HG03039 (cell line): ENCODE results near the gene COPA.
"Not testable (repeated sequence)": the region's sequence is repeated elsewhere in the genome, so short reads cannot be mapped to it uniquely, and the experiment has no call there.

Experiments
- ATAC-seq: cut with Tn5 transposase; IDR thresholded peaks from one replicate; pipeline ENCODE4 v1.9.1; 2021; ENCODE audit warnings: mild to moderate bottlenecking, moderate library complexity; ENCODE audit not compliant: unreplicated experiment

The COPA gene

GRCh38 chr1:160328184-160328583 is 14.9 kb downstream of the COPA start:
- ATAC-seq: no peak

DNA sequence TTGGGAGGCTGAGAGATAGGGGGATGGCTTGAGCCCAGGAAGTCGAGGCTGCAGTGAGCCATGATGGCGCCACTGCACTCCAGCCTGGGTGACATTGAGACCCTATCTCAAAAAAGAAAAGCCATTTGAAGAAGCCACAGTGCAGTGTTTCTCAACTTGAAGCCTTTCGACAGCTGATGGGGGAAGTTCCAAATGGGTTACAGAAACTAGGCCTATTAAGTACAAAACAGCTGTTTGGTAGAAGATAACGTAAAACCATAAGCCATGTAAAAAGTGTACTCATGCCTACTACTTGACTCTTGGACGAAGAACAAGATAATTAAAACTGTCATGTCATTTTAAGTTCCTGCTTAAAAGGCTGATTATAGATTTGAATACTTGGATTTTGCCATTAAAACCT is 16.6 kb downstream of the COPA start:
- ATAC-seq: no peak

DNA sequence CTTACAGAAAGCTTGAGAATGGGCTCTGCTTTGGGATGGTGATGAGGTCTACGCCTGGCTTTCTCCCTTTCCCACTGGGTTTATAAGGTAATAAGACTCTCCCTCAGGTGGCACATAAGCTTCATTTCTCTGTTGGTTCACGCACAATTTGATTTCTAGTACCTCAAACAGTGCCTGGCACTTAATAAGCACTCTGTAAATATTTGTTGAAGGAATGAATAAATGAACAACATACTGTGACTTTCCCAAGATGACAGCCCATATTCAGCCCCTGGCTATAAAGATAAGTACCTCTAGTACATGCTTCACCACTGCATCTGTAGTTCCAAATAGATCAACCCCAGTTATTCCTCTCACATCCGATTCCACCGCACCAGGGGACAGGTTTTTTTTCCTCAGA is 17.8 kb downstream of the COPA start:
- no peak for ATAC-seq

GRCh38 chr1:160322831-160323230 is 20.2 kb downstream of the COPA start:
- ATAC-seq: no peak

DNA sequence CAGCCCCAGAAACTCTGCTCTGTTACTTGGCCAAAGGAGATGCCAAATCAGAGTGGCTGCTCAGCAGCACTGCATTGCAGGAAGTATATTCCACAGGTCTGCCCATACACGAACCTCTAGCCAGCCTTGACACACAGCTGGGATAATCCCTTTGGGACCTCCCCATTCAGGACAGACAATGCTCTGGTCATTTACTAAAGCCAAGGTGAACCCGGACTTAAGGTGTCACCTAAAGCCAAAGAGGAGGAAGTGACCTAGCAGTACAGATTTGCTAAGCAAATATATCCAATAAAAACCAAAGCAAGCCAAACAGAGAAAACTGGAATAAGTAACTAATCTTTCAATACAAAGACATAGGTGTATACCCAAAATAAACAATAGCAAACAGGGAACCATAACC is 27.7 kb downstream of the COPA start:
- no peak for ATAC-seq

DNA sequence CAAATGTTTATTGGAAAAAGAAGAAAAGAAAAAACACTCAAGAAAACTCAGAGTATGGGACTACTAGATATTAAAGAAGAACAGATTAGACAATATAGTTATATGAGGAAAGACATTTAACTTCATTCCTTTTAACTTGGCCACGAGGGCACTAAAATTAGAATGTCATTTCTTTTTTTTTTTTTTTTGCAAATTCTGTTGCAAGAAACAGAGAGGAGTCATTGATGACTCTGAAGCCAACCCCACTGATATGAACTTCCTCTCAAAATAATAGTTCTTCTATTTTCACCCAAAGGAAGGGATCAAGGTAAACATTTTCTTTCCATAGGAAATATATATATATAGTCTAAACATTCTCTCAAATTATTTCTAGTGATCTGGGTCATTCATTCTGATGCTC is 33.5 kb downstream of the COPA start:
- ATAC-seq: no peak

GRCh38 chr1:160309185-160309557 is 33.9 kb downstream of the COPA start:
- ATAC-seq: no peak

- no peak for ATAC-seq
Measured at GRCh38 chr1:160308451-160309184, 34.4 kb downstream of the COPA start.

DNA sequence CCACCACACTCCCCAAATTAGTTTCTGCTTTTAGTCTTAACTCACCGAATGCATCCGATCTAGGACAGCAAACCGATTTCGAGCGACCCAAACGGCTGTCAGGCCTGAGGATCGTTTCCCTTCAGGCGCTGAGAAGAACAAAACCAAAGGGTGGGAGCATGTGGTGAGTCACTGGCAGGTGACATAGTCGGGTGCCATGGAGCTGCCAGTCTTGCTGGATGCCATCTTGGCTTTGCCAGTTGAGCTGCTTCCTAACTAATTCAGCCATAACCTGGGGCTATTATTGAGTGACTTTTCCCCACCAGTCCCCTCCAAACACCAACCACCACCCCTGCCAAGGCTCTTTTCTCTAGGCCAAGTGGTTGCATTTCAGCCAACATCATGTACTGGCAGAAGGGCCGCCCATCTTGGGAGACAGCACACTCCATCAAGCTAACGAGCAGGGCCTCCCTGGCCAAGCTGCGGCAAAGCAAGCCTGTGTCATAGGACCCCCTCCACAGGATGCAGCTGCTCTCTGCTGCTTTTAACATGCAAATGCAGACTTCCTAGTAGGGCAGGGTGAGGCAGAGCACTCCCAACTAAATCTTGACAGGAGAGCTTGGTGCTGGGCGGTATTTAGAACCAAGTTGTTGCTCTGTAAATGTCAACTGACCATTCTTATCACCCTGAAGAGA is 35.8 kb downstream of the COPA start:
- ATAC-seq: no peak

- no peak for ATAC-seq
Measured at GRCh38 chr1:160300173-160300572, 42.9 kb downstream of the COPA start.

GRCh38 chr1:160296036-160296435 is 47.0 kb downstream of the COPA start:
- ATAC-seq: no peak

DNA sequence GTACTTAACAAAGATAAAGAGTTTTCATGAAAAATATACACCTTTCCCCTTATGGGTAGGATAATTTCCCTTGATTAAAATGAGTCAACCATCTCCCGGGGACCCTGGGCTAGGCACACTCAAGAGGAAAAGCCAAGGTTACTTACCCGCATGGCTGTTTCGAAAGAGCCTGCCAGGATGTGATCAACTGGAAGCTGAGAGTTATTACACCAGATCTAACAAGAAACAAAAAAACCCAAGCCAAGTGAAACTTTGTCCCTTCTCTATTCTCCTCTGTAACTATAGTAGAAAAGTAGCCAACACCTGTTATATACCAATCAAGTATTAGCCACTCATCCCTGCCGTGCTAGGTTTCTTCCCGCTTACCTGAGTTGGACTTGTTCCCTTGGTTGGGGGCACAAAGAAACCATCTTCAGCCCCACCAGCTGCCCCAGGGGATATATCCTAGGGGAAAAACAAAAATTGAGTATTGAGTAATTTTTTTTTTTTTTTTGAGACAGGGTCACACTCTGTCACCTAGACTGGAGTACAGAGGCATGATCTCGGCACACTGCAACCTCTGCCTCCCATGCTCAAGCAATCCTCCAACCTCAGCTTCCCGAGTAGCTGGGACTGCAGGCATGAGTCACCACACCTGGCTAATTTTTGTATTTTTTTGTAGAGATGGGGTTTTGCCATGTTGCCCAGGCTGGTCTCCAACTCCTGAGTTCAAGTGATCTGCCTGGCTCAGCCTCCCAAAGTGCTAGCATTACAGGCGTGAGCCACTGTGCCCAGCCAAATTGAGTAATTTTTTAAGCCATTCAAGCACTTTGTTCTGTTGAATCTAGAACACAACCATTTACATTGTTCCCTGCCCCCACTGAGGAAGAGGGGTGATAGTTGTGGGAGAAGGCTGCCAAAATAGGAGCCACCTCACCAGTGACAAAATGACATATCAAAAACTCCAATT is 49.8 kb downstream of the COPA start:
- ATAC-seq: no peak

GRCh38 chr1:160291248-160292220 is 51.5 kb downstream of the COPA start:
- ATAC-seq: peak; percentile 54

DNA sequence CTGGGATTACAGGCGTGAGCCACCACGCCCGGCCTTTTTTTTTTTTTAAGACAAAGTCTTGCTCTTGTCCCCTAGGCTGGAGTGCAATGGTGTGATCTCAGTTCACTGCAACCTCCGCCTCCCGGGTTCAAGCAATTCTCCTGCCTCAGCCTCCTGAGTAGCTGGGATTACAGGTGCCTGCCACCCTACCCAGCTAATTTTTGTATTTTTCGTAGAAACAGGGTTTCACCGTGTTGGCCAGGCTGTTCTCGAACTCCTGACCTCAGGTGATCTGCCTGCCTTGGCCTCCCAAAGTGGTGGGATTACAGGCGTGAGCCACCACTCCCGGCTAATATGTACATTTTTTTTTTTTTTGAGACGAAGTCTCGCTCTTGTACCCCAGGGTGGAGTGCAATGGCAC is 55.3 kb downstream of the COPA start:
- not testable (repeated sequence) for ATAC-seq

DNA sequence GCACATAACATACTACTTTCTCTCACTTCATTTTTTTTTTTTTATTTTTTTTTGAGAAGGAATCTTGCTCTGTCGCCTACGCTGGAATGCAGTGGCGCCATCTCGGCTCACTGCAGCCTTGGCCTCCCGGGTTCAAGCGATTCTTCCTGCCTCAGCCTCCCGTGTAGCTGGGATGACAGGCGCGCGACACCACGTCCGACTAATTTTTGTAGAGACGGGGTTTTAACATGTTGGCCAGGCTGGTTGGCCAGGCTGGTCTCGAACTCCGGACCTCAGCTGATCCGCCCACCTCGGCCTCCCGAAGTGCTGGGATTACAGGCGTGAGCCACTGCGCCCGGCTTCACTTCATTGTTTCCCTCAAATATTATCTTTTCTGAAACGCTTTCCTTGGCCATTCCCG is 57.5 kb downstream of the COPA start:
- no peak for ATAC-seq

DNA sequence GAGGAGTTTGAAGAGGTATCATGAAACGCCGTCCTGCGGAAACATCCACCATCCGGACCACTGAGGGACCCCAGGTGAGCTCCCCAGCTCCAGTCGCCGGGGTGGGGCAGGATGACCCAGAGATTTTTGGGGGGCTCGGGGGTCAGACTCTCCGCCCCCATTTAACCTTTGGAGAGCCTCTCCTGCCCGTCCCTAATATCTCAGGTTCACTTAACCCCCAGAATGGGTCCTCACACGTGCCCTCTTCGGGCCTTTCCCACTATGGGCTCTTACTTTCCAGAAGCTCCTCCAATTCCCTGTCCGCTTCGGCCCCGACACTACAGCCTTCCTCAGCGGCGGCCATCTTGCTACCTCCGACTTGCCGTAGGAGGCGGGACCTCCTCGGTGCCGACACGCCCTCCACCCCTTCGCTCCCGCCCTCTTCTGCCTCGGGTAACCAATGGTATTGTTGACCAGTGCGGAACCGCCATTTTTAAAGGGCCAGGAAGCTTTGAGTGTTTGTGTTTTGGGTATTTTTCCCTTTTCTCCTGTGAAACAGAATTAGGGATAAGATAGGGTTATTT is 58.2 kb downstream of the COPA start, which contains the start of gene PEX19:
Gene PEX19 (minus strand): TSS at position 352 of the 563 bp plus-strand sequence. CDS start 9 bp downstream, at position 343.
- ATAC-seq: peak; percentile 87

DNA sequence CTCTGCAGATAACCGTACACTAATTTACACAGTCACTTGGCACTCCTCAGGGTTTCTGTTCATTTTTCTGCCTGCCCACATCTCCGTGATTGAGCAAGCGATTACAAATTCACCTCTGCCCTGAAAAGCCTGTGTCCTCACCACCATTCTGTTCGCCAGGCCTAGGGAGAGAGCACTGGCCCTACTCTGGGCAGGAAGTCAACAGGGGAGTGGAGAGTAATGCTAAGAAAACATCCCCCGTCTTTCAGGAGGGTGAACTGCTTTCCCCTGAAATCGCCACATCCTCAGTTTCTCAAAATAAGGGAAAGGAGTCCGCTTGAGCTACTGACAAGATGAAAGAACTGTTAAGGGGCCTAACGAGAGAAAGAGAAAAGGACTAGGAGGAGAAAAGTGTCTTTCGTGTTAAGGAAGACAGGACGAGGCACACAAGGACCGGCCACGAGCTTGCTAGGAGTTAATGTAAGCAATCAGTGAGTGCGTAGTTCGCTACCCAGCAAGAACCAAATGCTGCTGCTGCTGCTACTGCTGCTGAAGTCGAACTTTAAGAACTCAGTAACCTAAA is 58.7 kb downstream of the COPA start:
- ATAC-seq: peak; percentile 6

- ATAC-seq: no peak
Measured at GRCh38 chr1:160282807-160283206, 60.2 kb downstream of the COPA start.

- no peak for ATAC-seq
Measured at GRCh38 chr1:160277987-160278386, 65.1 kb downstream of the COPA start.

DNA sequence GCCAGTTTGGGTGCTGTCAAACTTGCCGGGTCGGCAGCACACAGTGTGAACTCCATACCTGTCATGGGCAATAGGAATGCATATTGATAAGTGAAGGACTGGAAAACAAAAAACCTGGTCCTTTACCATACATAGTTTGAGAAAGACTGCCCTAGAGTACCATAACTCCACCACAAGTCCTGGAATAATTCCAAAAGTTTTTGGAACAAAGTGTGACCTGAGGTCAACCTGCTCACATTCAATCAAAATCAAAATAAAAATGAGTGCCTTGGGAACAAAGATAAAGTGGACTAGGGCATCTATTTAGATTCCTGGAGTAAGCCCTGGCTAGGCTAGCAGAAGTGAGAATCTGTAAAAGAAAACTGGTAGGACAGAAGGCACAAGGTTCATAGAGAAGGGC is 65.7 kb downstream of the COPA start:
- no peak for ATAC-seq
